ENCODE measurements around the gene LRRC36. TPM values are rescaled to one million over a fixed set of nuclear protein-coding genes. Genes with fewer than 3 reads are reported as not detected.

The LRRC36 gene
- total and polyA plus RNA-seq, 2 of the 13 experiments (the other 11 are each of a cell fraction or from before 2014, with no cell fraction given), result 0.12 to 0.15 TPM

DNA sequence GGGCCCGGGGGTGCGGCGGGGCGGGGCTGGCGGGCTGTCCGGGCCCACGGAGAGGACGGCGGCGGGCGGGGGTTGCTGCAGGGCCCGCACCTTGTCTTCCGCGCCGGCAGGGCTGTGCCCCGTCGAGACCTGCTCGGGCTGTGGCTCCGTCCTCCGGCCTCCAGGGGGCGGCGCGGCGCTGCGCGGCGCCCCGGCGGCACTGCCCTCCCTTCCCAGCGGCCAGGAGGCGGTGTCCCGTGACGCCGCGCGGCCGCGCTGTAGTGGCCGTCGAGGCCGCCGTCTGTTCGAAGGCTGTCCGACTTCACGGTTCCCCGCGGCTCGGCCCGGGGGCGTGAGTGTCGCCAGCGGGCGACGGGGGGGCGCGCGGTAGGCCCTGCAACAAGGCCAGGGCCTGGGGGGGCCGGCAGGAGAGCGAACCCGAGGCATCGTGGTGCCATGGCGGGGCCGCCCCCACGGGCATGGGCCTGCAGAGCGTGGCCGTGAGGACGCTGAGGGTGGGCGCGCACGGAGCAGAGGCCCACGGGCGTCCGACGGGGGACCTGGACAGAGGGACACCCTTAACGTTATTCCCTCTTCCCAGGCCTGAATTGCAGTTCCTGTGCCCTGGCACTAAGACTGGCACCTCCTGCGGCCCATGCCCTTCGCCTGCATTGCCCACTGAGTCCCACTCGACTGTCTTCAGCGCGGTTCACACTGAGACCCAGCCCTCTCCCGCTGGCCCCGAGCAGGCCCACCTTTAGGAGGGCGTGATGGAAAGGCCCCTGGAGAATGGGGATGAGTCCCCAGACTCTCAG, 47.1 kb upstream of the LRRC36 start, which contains the start of gene PLEKHG4 (continued):
- TF ChIP-seq, protein P1, sequence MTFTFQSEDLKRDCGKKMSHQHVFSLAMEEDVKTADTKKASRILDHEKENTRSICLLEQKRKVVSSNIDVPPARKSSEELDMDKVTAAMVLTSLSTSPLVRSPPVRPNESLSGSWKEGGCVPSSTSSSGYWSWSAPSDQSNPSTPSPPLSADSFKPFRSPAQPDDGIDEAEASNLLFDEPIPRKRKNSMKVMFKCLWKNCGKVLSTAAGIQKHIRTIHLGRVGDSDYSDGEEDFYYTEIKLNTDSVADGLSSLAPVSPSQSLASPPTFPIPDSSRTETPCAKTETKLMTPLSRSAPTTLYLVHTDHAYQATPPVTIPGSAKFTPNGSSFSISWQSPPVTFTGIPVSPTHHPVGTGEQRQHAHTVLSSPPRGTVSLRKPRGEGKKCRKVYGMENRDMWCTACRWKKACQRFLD (CRISPR knock-in tag; IDR thresholded peaks at IDR 0.05; ENCODE audit: borderline replicate concordance), result peak; percentile 84; the same call in 1 of the 2 replicates
- TF ChIP-seq ZNF331 (CRISPR knock-in tag; IDR thresholded peaks at IDR 0.05) (no peak; the same call in 1 of the 2 replicates), ZNF572 (CRISPR knock-in tag; IDR thresholded peaks at IDR 0.05) (peak; percentile 95; the same call in 1 of the 2 replicates), ZNF441 (CRISPR knock-in tag; IDR thresholded peaks at IDR 0.05; ENCODE audit: borderline replicate concordance) (peak; percentile 88), ZNF564 (CRISPR knock-in tag; IDR thresholded peaks at IDR 0.05) (peak; percentile 83; the same call in 1 of the 2 replicates), ZNF256 (CRISPR knock-in tag; conservative IDR thresholded peaks at IDR 0.05) (no peak), ZNF101 (CRISPR knock-in tag; IDR thresholded peaks at IDR 0.05; ENCODE audit: borderline replicate concordance, low read depth) (peak; percentile 79; the same call in 1 of the 2 replicates), PHF21A (CRISPR knock-in tag; IDR thresholded peaks at IDR 0.05) (peak; percentile 39; the same call in 1 of the 2 replicates), ZNF251 (CRISPR knock-in tag; IDR thresholded peaks at IDR 0.05) (0 out of 2 replicates have a peak, but pooled peaks have one; percentile 23), ZNF501 (CRISPR knock-in tag; IDR thresholded peaks at IDR 0.05) (peak; percentile 38; the same call in 1 of the 2 replicates), ZNF3 (CRISPR knock-in tag; IDR thresholded peaks at IDR 0.05) (no peak), GPN1 (CRISPR knock-in tag; IDR thresholded peaks at IDR 0.05; ENCODE audit: borderline replicate concordance) (no peak), ZNF552 (CRISPR knock-in tag; IDR thresholded peaks at IDR 0.05; ENCODE audit: borderline replicate concordance) (peak; percentile 36; the same call in 1 of the 2 replicates), TBX3 (IDR thresholded peaks at IDR 0.05; ENCODE audit: borderline replicate concordance) (no peak), KLF11 (CRISPR knock-in tag; IDR thresholded peaks at IDR 0.05) (no peak; the same call in 1 of the 2 replicates), ZNF468 (CRISPR knock-in tag; IDR thresholded peaks at IDR 0.05) (peak; percentile 90; the same call in 1 of the 2 replicates), ZFP90 (CRISPR knock-in tag; IDR thresholded peaks at IDR 0.05; ENCODE audit: borderline replicate concordance) (peak; percentile 43; the same call in 1 of the 2 replicates), SP4 (CRISPR knock-in tag; IDR thresholded peaks at IDR 0.05) (peak; percentile 69; the same call in 1 of the 2 replicates), ZNF44 (CRISPR knock-in tag; IDR thresholded peaks at IDR 0.05) (no peak), RFXANK (CRISPR knock-in tag; IDR thresholded peaks at IDR 0.05) (no peak), NR2F1 (CRISPR knock-in tag; IDR thresholded peaks at IDR 0.05) (no peak), BCL6 (CRISPR knock-in tag; IDR thresholded peaks at IDR 0.05) (no peak; the same call in none of the 2 replicates), POGZ (CRISPR knock-in tag; IDR thresholded peaks at IDR 0.05) (peak; percentile 38), ZNF224 (CRISPR knock-in tag; IDR thresholded peaks at IDR 0.05) (no peak), NR2F2 (IDR thresholded peaks at IDR 0.05; ENCODE audit: borderline replicate concordance, low read depth) (no peak)
- TF ChIP-seq, protein P2, sequence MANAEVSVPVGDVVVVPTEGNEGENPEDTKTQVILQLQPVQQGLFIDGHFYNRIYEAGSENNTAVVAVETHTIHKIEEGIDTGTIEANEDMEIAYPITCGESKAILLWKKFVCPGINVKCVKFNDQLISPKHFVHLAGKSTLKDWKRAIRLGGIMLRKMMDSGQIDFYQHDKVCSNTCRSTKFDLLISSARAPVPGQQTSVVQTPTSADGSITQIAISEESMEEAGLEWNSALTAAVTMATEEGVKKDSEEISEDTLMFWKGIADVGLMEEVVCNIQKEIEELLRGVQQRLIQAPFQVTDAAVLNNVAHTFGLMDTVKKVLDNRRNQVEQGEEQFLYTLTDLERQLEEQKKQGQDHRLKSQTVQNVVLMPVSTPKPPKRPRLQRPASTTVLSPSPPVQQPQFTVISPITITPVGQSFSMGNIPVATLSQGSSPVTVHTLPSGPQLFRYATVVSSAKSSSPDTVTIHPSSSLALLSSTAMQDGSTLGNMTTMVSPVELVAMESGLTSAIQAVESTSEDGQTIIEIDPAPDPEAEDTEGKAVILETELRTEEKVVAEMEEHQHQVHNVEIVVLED (CRISPR knock-in tag; IDR thresholded peaks at IDR 0.05; ENCODE audit: borderline replicate concordance), result peak; percentile 39; the same call in 1 of the 2 replicates
- TF ChIP-seq, protein P3, sequence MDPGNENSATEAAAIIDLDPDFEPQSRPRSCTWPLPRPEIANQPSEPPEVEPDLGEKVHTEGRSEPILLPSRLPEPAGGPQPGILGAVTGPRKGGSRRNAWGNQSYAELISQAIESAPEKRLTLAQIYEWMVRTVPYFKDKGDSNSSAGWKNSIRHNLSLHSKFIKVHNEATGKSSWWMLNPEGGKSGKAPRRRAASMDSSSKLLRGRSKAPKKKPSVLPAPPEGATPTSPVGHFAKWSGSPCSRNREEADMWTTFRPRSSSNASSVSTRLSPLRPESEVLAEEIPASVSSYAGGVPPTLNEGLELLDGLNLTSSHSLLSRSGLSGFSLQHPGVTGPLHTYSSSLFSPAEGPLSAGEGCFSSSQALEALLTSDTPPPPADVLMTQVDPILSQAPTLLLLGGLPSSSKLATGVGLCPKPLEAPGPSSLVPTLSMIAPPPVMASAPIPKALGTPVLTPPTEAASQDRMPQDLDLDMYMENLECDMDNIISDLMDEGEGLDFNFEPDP (CRISPR knock-in tag; conservative IDR thresholded peaks at IDR 0.05), result no peak
